NCI-H69 (cell line): ENCODE measurements around the gene FAM9C.
"Not testable (repeated sequence)": the region's sequence is repeated elsewhere in the genome, so short reads cannot be mapped to it uniquely, and the experiment has no call there.

Experiments used
- DNase-seq: peaks from one replicate; lab custom pipeline; 2025; lab: John Stamatoyannopoulos, UW

FAM9C gene

GRCh38 chrX:13043138-13043537, 1.3 kb downstream of the FAM9C start:
- no peak for DNase-seq

- DNase-seq = no peak
These were observed 7.5 kb downstream of the FAM9C start for GRCh38 chrX:13036896-13037295.

GRCh38 chrX:13033193-13033592, 11.2 kb downstream of the FAM9C start:
- no peak for DNase-seq

DNA sequence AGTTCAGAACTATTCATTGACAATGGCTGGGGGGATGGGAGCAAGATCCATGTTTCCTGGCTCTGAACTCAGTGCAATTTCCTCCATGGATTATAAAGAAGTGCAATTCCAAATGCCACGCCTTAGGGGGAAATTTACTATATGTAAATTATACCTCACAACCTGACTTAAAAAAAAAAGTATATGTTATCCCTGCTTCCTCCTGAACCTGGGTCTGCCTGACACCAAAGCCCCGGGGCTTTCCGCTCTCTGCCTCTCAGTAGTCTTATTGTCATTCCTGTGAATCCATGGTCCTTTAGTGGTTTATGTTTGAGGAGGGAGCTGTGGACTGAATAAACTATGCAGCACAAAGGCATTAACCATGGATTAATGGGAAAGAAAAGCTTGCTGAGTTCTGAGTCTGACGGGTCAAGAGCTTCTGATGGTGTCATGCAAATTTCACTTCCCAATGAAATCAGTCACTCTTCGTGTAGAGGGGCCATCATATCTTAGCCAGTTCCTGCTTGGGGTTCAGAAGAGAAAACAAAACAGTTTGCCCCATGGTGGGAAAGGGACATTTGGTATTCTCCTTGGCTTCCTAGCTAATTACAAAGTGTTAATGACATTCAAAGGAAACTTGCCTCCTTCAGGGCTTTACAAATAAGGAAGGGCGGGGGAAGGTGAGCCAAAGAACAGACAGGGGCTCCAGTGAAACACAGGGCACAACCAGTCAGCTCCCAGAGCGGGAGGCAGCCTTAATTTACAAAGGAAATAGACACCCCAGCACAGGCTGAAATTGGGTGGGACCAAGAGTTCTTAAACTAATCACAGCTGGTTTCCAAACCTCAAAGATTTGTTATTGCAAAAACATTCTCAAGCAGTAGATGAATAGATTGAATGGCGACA, 14.3 kb downstream of the FAM9C start:
- peak; percentile 87 for DNase-seq

DNA sequence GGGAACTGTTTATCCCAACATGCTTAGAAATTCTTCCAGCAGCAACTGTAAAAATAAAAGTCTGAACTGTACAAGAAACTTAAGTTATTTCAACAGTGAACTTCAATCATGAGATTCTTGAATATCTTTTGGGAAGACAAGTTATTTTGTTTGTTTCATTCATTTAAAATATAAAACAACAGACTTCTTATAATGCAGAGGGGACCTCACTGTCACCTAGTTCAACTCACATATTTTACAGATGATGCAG, 14.9 kb downstream of the FAM9C start:
- DNase-seq = no peak

GRCh38 chrX:13028871-13029636, 15.4 kb downstream of the FAM9C start:
- peak; percentile 77 for DNase-seq

DNA sequence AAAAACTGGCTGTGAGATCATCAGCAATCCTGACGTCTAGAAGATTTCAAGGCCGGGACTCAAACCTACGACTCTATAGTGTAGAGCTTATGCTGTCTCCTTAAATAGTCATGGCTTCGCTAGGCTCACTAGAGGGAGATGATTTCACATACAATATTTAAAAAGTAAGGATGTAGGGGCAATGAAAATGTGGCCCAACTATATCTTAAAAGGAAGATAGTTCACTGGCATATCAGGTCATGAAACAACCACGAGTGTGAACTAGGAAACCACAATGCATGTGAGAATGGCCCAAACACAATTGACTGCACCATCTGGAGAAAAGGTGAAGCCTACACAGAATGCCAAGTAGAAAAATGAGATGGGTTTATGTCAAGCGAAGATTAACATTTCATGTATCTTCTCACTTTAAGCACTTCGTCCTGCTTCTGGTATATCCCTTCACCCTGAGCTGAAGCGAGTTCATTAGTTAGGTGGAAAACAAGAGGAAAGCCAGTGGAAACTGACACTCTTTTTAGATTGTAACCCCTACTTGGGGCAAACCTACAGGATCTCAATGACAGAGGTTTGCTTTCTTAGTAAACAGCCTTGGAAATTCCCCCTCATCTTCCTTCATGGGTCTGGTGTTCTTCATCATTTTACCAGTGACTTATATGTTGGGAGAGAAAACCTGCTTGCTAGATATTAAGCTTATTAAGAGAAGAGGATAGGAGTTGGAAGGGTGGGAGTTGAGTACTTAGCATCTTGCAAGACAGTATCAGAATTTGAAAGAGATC, 17.4 kb downstream of the FAM9C start:
- no peak for DNase-seq

GRCh38 chrX:13024986-13025385, 19.4 kb downstream of the FAM9C start:
- DNase-seq = no peak

GRCh38 chrX:13023979-13024378, 20.4 kb downstream of the FAM9C start:
- no peak for DNase-seq

- DNase-seq = no peak
These were observed 20.9 kb downstream of the FAM9C start for GRCh38 chrX:13023567-13023966.

- DNase-seq = no peak
These were observed 21.5 kb downstream of the FAM9C start for GRCh38 chrX:13022926-13023325.

GRCh38 chrX:13016731-13017130, 27.7 kb downstream of the FAM9C start:
- DNase-seq = not testable (repeated sequence)

DNA sequence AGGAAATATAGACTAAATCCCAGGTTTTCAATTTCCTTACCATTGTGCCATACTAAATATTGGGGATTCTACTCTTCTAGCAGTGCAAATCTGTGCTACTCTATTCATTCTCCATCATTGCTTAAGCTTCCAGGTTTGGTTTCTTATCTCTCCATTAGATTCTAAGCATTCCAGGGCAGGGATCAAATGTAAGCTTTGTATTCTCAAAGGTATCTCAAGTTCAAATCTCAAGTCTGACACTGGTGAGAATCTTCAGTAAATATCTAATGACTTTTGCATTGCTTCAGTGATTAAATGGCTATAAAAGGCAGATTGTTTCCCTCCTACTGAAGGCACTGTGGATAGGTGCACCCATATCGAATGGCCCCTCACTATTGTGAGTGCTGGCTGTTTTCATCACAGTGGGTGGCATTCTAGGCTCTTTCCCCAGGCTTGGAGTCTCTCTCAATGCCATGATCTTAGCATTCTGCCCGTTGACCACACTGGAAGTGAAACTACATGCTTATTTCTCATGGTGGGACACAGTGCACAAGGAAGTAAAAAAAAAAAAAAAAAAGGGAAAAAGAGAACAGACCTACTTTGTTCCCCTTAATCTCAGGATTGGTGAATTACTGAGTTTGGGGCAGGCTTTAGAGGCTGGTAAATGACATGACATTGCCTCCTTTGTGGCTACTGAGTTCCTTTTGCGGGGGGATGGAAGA, 28.7 kb downstream of the FAM9C start:
- peak; percentile 6 for DNase-seq

DNA sequence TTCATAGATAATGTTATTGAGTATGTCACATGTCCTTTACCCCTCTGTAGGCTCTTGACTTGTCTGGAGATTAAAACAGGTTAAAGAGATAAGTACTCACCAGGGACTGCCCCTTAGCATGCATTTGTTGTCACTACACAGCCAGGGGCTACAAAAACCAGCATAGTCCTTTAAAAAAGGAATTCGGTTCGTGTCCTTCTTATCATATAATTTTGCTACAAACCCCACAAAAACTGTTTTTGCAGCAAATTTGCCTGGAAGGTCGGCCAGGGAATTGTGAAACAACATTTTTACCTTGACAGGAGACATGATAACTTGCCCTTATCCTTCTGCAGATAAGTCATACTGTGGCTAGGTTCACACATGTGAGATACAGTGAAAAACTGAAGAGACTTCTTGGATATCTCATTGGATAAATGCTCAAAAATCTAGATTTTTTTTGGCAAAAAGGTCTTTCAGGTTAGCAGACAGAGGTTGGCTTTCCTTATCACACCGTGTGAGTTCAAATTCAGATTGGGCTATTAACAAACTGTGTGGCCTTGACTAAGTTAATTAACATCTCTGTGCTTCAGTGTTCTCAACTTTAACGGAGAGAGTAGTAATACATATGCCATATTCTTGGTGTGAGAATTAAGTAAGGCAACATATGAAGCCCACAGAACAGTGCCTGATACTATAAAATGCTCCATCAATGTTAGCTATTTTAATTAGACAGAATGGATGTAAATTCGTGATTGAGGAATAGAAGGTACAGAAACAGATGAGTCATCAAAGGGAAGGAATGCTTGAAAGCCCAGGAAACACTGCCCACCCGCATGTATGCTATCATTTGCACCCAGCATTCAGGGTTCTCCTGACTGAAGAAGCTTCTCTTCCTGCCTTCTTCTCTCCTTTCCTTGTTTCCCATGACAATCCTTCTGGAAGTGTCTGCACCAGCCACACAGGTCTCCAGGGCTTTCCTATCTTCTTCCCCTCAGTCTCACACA, 30.0 kb downstream of the FAM9C start:
- DNase-seq = no peak

DNA sequence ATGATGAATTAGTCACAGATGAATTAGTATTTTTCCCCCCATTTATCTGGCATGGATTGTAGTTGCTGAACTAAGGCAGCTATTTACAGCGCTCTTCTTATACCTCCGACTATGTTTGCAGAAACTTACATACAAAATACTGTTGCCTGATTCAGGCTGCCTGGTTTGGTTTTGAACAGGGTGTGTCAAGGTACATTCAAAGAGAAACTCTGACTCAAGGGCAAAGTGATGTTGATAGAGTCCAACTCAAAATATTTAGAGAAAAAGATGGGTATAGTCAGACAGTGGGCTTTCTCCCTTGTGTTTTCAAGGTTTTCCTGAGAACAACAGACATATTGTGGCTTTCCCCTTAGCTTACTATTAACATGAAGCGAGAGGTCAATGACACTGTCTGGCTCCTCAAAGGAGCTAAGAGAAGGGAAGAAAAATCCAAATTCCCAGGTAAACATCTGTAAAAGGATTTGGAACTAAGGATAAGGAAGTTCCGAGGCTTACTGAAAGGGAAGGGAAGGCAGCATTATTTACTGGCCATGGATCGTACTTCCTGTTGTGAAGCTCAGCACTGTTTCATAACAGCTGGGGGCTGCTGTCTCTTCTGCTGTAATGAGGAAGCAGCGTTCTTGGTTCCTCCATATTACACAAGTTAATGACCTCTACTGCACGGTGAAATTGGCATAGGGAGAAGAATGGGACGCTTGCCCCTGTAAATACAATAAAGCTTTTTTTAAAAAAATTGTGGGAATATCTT, 30.9 kb downstream of the FAM9C start:
- DNase-seq = peak; percentile 60

DNA sequence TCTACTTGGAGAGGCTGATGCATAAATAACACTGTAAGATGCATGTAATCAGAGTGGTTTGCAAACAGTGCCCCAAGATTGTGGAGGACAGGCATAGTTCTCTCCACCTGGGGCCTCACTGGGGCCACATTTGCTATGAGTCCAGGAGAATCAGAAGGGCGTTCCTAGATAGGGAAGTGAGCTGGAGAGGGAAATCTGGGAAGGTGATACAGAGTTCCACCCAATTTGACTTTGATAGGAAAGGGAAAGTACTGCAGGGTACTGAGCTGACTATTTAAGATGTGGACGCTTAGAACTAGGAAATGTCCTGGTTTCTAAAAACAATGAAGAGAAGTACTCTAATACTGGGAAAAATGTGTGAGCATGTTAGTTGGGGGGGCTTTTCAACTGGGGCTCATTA, 33.9 kb downstream of the FAM9C start:
- DNase-seq = no peak

DNA sequence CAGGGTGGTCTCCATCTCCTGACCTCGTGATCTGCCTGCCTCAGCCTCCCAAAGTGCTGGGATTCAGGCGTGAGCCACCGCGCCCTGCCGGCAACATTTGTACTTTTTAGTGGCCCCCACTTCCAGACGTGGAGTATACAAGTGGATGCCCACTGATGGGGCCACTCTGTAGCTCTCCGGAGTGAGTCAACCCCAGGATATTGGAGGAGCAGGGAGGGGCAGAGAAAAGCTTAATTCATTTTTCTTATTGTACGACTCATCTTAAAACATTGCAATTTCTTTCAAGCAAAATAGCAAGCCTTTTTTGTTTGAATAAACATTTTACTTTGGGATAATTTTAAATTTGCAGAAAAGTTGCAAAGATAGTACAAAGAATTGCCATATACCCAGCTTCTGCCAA, 34.6 kb downstream of the FAM9C start:
- no peak for DNase-seq

DNA sequence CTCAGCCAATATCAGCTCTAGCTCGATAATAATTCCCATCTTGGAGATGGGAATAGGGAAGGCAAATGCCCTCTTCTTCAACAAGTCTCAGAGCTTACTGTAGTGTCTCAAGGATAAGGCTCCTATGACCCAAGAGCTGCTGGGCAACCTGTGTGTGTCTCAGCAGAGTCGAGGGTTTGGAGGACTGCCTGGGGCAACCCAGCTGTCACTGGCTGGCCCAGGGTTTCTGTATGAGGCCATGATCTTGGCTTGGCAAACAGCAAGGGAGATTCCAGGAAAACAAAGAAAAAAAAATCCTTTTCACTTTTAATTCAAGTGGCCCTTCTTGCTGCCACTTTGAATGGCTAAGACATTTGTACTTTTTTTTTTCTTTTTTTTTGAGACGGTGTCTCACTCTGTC, 35.1 kb downstream of the FAM9C start:
- peak; percentile 71 for DNase-seq

- no peak for DNase-seq
These were observed 35.6 kb downstream of the FAM9C start for GRCh38 chrX:13008851-13009250.

GRCh38 chrX:13008189-13008533, 36.3 kb downstream of the FAM9C start:
- DNase-seq = no peak
